Sigmoid colon (tissue), 7 donors: ENCODE measurements around the gene IL36B. TPM values are rescaled to one million over a fixed set of nuclear protein-coding genes. Genes with fewer than 3 reads are reported as not detected.

Experiments used
- DNase-seq: peaks from one replicate; pipeline ENCODE4 v3.0.0-alpha.2; 2019
- H3K27ac ChIP-seq, 4 donors: fragments of 200-600 bp; sonication (generic); one replicate each; pipeline ENCODE4 v1.5.1; 2016 to 2019; ENCODE audit warnings: mild to moderate bottlenecking in 1 of 4
- H3K27me3 ChIP-seq, 3 donors: fragments of 200-600 bp; sonication (generic); one replicate each; pipeline ENCODE4 v1.5.1; 2019; ENCODE audit warnings: mild to moderate bottlenecking in 1 of 3
- H3K36me3 ChIP-seq, 4 donors: fragments of 200-600 bp; sonication (generic); one replicate each; pipeline ENCODE4 v1.5.1; 2016 to 2019
- H3K4me1 ChIP-seq, 4 donors: fragments of 200-600 bp; sonication (generic); one replicate each; pipeline ENCODE4 v1.5.1; 2017 to 2019
- H3K4me3 ChIP-seq, 4 donors: fragments of 200-600 bp; sonication (generic); one replicate each; pipeline ENCODE4 v1.5.1; 2017 to 2019; ENCODE audit warnings: mild to moderate bottlenecking in 2 of 4, moderate library complexity in 1 of 4
- H3K9me3 ChIP-seq, 4 donors: fragments of 200-600 bp in 3 of 4; sonication (generic) in 3 of 4; one replicate each; pipeline versions ENCODE4 v1.5.1 to v1.6.1; 2013 to 2019
- CTCF ChIP-seq, 4 experiments: fragments of 450-650 bp in 3 of 4; fragments of 200-600 bp in 1 of 4; IDR thresholded peaks; one replicate each; pipeline ENCODE4 v1.5.1; 2016 to 2019; ENCODE audit warnings: antibody characterized with exemption in 4 of 4, mild to moderate bottlenecking in 3 of 4, moderate library complexity in 2 of 4
- EP300 ChIP-seq, 4 donors: sonication (generic); formaldehyde crosslinking; IDR thresholded peaks; one replicate each; pipeline ENCODE4 v1.6.1; 2017; ENCODE audit warnings: antibody characterized with exemption in 4 of 4
- POLR2A ChIP-seq, 2 donors: fragments of 450-650 bp; IDR thresholded peaks; one replicate each; pipeline ENCODE4 v1.6.1; 2016; ENCODE audit warnings: antibody characterized with exemption in 2 of 2, mild to moderate bottlenecking in 2 of 2, moderate library complexity in 2 of 2
- POLR2AphosphoS5 ChIP-seq, 4 donors: sonication (generic); formaldehyde crosslinking; IDR thresholded peaks; one replicate each; pipeline ENCODE4 v1.6.1; 2017; ENCODE audit warnings: antibody characterized with exemption in 4 of 4
- WGBS, 2 donors: extraction: QIAGEN DNeasy Blood & Tissue Kit; methylation state at CpG; one replicate each; pipeline ENCODE4 v1.1.7; 2013; 5-methylcytosine and 5-hydroxymethylcytosine counted together
- intact Hi-C: fragments of 100-400 bp; cut with DNase I; formaldehyde crosslinking; loops from one replicate; pipeline ENCODE4 v1.15.1; 2023
- polyA plus RNA-seq, 3 donors: library from polyadenylated mRNA; stranded (reverse); fragments of 200-250 nt; gene quantifications; one replicate each; pipeline ENCODE4 v1.2.3, GENCODE V29; 2013
- total RNA-seq, 4 donors: library from RNA; depleted of rRNA; stranded (reverse); fragments of >200 nt; gene quantifications; one replicate each; pipeline ENCODE4 v1.1.0, GENCODE V29; 2016
- donor health status: healthy with polysubstance abuse.
- donor health status: Bipolar disorder and iron deficiency.
- donor health status: healthy.

IL36B gene
- total and polyA plus RNA-seq, 7 donors = not detected

DNA sequence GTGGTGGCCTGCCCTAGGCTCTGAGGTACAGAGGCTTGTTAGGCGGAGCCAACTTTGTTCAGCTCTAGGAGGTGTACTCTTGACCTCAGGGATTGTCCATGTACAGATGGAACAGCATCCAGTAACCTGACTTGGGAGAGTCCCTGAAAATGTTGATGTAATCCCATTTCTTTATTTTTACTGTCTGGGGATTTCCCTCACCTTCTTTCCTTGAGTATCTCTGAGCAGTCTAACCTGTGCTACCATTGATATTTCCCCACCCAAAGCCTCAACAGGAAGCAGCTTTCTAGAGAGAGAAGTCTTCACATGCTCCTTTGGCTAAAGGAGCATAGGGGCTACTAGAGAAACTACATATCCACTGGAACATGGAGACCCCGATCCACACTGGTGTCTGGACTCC, 37.0 kb downstream of the IL36B start:
- no peaks in the 10 kb centered on the region for H3K4me1 ChIP-seq
- TF ChIP-seq EP300 (IDR thresholded peaks at IDR 0.05) (no peak), POLR2AphosphoS5 (IDR thresholded peaks at IDR 0.05) (no peak), CTCF (IDR thresholded peaks at IDR 0.05) (no peak), POLR2A (IDR thresholded peaks at IDR 0.05) (no peak)
- H3K9me3 ChIP-seq = no peaks in the 10 kb centered on the region
- intact Hi-C loops = no loop called here
- 90 to 91% methylated on average over 2 of the region's 2 CpGs for WGBS, 2 donors
- DNase-seq = no peak
- H3K36me3 ChIP-seq = no peaks in the 10 kb centered on the region
- H3K27me3 ChIP-seq = no peaks in the 10 kb centered on the region
- no peak overlapping the region for H3K27ac ChIP-seq
- no peak overlapping the region for H3K4me3 ChIP-seq

DNA sequence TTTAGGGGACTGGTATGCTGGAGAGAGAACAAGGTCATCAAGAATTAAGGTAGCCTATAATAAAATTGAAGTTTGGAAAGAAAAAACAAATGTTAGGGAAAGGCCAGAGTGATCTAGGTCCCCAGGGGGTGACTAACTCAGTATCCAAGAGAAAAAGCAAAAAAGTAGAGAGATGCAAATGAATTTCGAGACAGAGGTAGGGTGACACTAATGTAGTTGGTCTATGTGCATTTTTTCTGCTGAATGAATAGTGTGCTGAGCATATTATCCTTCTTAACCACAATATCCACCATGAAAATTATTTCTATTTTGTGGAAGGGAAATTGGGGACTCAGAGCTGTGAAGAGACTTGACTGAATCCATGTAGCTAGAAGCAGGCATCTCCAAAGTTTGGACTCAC, 37.6 kb downstream of the IL36B start:
- no peak overlapping the region for H3K4me3 ChIP-seq
- H3K27me3 ChIP-seq = no peaks in the 10 kb centered on the region
- intact Hi-C loops = no loop called here
- TF ChIP-seq CTCF (IDR thresholded peaks at IDR 0.05) (no peak), POLR2A (IDR thresholded peaks at IDR 0.05) (no peak), POLR2AphosphoS5 (IDR thresholded peaks at IDR 0.05) (no peak)
- no peaks in the 10 kb centered on the region for H3K4me1 ChIP-seq
- no peak overlapping the region for H3K27ac ChIP-seq
- no peaks in the 10 kb centered on the region for H3K9me3 ChIP-seq
- H3K36me3 ChIP-seq = no peaks in the 10 kb centered on the region
- 70 to 73% methylated on average over 1 of the region's 1 CpG for WGBS, 2 donors
- no peak for DNase-seq

DNA sequence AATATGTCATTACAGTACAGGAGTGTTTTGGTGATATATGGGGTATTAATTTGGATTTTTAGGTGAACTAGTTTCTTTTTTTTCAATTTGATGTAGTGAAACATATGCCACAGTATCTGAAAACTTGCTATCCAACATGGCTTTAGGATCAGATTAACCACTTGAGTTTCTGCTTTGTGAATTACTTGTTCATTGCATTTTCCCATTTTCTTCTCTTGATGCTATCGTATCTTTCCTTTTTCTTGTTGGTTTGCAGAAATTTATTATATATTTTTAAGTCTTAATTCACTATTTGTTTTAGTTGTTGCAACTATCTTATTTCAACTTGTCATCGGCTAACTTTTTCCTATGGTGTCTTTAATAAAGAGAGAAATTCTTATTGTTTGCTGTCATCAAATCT, 38.6 kb downstream of the IL36B start:
- Histone ChIP-seq H3K27ac (no peak overlapping the region), H3K36me3 (no peaks in the 10 kb centered on the region), H3K9me3 (no peaks in the 10 kb centered on the region), H3K4me3 (no peak overlapping the region), H3K27me3 (no peaks in the 10 kb centered on the region), H3K4me1 (no peaks in the 10 kb centered on the region)
- intact Hi-C loops = no loop called here
- TF ChIP-seq EP300 (IDR thresholded peaks at IDR 0.05) (no peak), CTCF (IDR thresholded peaks at IDR 0.05) (no peak), POLR2A (IDR thresholded peaks at IDR 0.05) (no peak), POLR2AphosphoS5 (IDR thresholded peaks at IDR 0.05) (no peak)
- DNase-seq = no peak
- WGBS, 2 donors = 95 to 98% methylated on average over 2 of the region's 2 CpGs

- intact Hi-C loops = no loop called here
- Histone ChIP-seq H3K9me3 (no peaks in the 10 kb centered on the region), H3K36me3 (no peaks in the 10 kb centered on the region), H3K4me1 (no peaks in the 10 kb centered on the region), H3K27me3 (no peaks in the 10 kb centered on the region), H3K27ac (no peak overlapping the region), H3K4me3 (no peak overlapping the region)
- WGBS, 2 donors = 86 to 90% methylated on average over 3 of the region's 3 CpGs
- no peak for TF ChIP-seq POLR2AphosphoS5 (IDR thresholded peaks at IDR 0.05)
- TF ChIP-seq EP300 (IDR thresholded peaks at IDR 0.05) = no peak
- no peak for TF ChIP-seq POLR2A (IDR thresholded peaks at IDR 0.05)
- no peak for TF ChIP-seq CTCF (IDR thresholded peaks at IDR 0.05)
- DNase-seq = no peak
These were observed 39.4 kb downstream of the IL36B start for GRCh38 chr2:113013336-113013661.

GRCh38 chr2:113012436-113013335, 40.0 kb downstream of the IL36B start:
- no peak overlapping the region for H3K4me3 ChIP-seq
- H3K4me1 ChIP-seq = no peaks in the 10 kb centered on the region
- H3K27ac ChIP-seq = no peak overlapping the region
- no peak for TF ChIP-seq CTCF (IDR thresholded peaks at IDR 0.05)
- TF ChIP-seq POLR2A (IDR thresholded peaks at IDR 0.05) = no peak
- no peak for TF ChIP-seq POLR2AphosphoS5 (IDR thresholded peaks at IDR 0.05)
- no peaks in the 10 kb centered on the region for H3K9me3 ChIP-seq
- intact Hi-C loops = no loop called here
- 78 to 80% methylated on average over 8 of the region's 8 CpGs for WGBS, 2 donors
- H3K36me3 ChIP-seq = no peaks in the 10 kb centered on the region
- H3K27me3 ChIP-seq = no peaks in the 10 kb centered on the region
- no peak for DNase-seq
